Stimulated activated CD8-positive, alpha-beta memory T cell treated with anti-CD3 and anti-CD28 coated beads, Interleukin-7, amount 100 ng/mL, for 1 hour (primary cell): Measurements from ENCODE around the gene NFIL3.
A peak's percentile ranks its signal among the peaks of the same experiment; 100 is the strongest.
"Not testable (repeated sequence)": the region's sequence is repeated elsewhere in the genome, so short reads cannot be mapped to it uniquely, and the experiment has no call there.

Experiments used
- DNase-seq, 2 donors: peaks; one replicate each; pipeline ENCODE4 v3.0.0-alpha.2; 2020; ENCODE audit warnings: low read depth in 2 of 2

The NFIL3 gene

GRCh38 chr9:91423785-91424402 lies at the start of gene NFIL3:
Gene NFIL3 (minus strand): TSS chr9:91423832. CDS start chr9:91410734, 13,098 bp downstream.
- DNase-seq, result peak; percentile 31 to 43

- not testable (repeated sequence) for DNase-seq
Measured at GRCh38 chr9:91471524-91471923, 47.9 kb upstream of the NFIL3 start.

- no peak for DNase-seq
Measured at GRCh38 chr9:91465420-91465819, 41.8 kb upstream of the NFIL3 start.

GRCh38 chr9:91458906-91459305 lies 35.3 kb upstream of the NFIL3 start:
- DNase-seq, result no peak

DNA sequence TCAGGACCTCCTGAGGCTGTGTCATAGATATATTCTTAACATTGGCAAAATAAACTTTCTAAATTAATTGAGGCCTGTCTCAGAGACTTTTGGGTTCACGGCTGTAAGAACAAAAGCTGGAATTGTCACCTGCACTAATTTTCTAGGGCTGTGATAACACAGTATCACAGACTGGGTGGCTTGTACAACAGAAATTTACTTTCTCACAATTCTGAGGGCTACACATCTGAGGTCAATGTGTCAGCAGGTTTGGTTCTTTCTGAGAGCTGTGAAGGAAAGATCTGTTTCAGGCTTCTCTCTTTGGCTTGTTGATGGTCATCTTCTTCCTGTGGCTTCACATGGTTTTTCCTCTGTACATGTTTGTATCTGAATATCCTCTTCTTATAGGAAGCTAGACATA lies 29.2 kb upstream of the NFIL3 start:
- no peak for DNase-seq

DNA sequence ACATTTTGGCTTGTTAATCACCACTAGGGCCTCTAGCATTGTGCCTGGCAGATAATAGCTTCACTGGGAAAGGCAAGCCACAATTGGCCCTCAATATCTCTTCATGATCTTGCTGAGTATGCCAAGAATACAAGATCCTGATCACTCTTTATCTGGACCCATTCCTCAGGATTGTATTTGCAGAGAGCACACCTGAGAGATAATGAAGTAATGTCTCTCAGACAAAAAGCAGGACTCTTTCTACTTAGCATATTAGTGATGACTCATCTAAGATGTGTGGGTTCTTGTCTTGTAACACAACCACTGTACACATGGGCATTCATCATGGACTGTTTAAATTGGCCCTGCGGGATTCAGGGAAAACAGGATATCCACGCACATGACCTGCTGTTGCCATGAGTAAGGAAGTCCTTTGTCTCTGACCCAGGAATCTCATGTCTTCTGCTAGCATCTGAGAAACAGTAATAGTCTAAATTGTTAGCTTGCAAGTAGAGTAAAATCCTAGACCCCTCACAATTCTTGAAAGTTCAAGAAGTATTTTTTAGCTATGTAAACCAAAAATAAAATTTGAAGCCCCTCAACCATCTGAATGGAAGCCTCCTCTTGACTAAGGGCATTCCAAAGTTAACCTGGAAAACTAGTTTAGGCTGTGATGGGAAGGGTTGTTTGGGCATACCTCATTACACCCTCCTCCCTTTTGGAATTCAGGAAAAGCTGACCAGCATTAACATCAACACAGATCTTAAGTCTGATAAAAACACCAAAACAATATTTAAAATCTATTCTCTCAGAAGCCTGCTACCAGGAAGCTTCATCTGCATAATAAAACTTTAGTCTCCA lies 28.0 kb upstream of the NFIL3 start:
- DNase-seq, result no peak

- no peak for DNase-seq
Measured at GRCh38 chr9:91445135-91445534, 21.5 kb upstream of the NFIL3 start.

- no peak for DNase-seq
Measured at GRCh38 chr9:91443994-91444392, 20.4 kb upstream of the NFIL3 start.

DNA sequence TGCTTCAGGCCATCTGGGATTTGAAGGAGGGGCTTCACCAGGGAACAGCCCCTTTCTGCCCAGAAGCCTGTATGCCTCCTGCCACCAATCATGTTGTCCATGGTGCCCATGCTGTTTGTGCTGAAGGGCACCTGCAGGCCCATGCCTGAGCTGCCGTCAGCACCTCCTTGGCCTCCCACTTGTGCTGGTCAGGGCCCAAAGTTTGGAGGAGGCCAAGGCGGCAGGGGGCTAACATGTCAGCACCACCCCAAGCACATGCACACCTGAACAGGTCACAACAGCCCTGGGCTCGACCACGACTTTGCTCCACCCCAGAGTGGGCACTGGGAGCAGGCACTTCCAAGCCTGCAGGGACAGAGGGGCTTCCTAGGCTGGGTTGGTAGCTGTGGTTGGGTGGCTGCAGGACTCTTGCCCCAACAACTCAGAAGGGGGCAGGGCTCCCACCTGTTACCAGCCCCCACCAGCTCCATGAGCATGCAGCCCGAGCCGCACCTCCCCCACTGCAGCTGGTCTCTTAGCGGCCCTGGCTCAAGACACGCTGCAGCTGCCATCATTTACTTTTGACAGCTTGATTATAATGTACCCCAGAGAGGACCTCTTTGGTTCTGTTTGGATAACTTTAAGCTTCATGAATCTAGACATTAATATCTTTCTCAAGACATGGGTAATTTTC lies 19.8 kb upstream of the NFIL3 start:
- no peak for DNase-seq

DNA sequence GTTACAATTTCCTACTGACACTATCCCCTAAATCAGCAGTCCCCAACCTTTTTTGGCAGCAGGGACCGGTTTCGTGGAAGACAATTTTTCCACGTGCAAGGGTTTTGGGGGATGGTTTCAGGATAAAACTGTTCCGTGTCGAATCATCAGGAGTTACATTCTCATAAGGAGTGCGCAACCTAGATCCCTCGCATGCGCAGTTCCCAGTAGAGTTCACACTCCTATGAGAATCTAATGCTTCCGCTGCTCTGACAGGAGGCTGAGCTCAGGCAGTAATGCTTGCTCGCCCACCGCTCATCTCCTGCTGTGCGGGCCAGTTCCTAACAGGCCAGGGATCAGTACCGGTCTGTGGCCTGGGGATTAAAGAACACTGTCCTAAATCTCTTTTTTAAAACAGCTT lies 13.2 kb upstream of the NFIL3 start:
- no peak for DNase-seq

DNA sequence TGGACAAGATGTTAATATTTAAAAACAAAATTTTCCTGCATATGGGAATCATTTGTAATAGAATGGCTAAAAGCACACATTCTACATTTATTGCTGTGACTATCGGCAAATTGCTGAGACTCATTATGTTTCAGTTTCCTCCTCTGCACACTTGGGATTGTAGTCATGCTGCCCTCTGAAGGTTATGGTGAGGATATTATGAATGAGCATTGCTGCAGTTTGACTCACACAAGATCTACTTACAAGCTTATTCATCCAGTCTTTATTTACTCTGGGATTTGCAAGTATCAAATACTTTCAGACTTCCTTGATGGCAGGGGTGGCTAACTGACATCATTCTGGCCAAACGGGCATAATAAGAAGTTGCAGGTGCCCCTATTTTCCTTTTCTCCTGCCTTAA lies 9.5 kb upstream of the NFIL3 start:
- DNase-seq, result no peak

GRCh38 chr9:91431485-91431884 lies 7.9 kb upstream of the NFIL3 start:
- no peak for DNase-seq

DNA sequence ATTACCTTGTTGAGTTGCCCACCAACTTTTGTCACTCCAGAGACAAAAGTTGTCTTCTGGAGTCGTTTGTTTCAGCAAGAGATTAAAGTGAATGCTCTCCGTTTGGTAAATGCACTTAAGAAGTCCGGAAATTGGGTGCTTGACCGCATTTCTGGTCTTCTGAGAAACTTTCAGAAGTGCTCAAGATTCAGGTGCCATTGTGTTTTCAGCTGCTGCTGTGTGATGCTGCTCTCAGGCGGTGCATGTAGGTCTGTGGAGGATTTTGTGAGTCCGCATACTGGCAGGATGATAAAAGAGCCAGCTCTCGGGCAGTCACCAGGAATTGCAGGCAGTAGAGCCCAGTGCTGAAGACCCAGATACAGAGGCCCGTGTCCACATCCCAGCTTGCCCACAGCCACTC lies 5.9 kb upstream of the NFIL3 start:
- no peak for DNase-seq

GRCh38 chr9:91428927-91429351 lies 5.3 kb upstream of the NFIL3 start:
- DNase-seq, result no peak

DNA sequence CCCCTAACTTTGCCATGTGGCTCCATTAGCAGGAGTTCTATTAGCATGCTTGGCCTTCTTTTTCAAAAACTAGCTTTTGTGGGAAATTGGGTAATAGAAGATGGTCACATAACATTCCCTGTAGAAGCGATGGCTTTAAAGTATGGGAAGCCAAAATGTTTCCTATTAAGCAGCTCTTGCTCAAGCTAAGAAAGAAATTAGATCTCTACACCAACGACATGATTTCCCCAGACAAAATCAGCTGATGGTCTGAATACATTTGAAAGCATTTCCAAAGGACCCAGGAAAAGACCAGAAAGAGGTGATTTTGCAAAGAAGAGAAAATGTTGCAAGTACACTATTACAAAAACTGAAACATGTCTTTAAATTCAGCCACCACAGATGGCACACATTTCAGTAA lies 4.8 kb upstream of the NFIL3 start:
- no peak for DNase-seq

- DNase-seq, result no peak
Measured at GRCh38 chr9:91427873-91428272, 4.2 kb upstream of the NFIL3 start.

- no peak for DNase-seq
Measured at GRCh38 chr9:91426123-91426745, 2.6 kb upstream of the NFIL3 start.

- DNase-seq, result no peak
Measured at GRCh38 chr9:91425271-91425670, 1.6 kb upstream of the NFIL3 start.

DNA sequence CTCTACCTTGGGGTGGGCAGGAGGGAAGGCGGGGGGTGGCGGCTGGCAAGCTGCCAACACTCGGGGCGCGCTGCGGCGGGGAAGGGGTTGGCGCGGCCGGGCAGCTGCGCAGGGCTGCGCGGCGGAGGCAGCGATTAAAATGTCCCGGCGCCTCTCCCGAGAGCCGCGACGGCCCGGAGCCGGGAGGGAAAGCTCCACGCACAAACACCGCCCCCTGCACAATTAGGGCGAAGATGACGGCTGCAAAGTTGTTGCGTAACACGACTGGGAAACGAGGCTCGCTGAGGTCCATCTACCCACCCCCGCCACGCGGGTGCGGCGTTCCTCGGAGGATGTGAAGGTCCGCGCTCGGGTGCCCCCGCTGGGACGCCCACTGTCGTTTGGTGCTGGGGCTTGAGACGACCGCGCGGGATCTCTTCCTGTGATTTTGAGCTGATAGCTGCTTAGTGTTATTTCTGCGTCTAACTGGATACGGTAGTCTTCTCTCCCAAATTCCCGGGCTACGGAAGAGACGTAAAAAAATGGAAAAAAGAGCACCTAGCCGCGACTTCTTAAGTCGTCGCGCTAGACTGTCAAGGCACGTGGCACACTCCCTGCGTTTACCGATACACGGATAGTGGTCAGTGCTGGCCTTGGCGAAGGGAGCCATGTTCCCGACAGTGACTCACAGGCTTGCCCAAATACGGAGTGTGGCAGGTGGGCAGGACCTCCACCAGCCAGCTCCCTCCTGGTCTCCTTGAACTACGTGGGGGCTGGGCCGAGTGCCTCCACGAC lies 958 bp upstream of the NFIL3 start:
- peak; percentile 41 to 45 for DNase-seq

DNA sequence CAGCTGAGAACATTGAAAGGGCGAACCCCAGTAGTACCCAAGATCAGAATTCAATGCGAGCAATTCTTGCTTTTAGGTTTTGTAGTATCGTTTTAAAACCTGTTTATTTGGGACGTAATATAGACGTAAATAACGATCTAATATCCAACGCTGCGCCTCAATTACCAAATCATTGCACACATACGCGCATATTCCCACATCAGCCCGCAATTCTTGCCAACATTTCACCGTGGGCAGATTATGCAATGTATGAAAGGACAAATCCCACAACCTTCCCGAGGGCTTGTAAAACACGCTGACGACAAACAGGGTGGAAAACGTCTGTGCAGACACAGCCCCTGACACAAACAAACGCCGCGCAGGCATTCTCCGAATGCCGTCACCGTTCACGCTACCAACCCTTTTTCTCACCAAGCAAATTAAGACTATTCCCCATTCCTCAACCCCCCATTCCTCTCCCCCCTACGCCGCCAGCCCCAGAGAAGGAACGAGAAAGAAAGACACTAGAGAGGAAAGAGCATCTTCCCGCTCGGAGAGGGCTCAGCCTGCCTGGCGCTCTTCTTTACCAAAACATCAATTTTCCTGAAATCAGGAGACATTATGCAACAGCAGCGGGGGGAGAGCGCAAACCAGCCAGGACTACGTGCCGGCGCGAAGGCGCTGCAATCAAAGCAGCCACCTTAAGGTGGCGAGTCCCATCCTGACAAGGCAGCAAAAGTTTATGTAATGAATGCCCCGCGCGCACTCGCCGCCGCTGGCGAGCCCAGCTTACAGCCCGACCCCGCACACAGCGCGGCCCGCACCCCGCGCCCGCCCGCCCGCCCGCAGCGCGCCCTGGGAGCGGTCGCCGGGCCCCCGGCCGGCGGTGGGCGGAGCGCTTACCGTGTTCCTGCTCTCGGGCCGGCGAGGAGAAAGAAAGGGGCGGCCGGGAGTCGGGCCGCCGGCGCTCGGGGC lies 597 bp downstream of the NFIL3 start:
- peak in 1 of 2 donors; percentile 13 for DNase-seq
